PC-9 (cell line): ENCODE data around the gene IFTAP. TPM values are rescaled to one million over a fixed set of nuclear protein-coding genes. Genes with fewer than 3 reads are reported as not detected.

ENCODE experiments used
- BruUV-seq: library from RNA; stranded (reverse); fragments of 400-500 nt; replicated peaks from 2 replicates; lab custom pipeline; 2021; lab: Mats Ljungman, UMichigan
- CTCF ChIA-PET: fragments of 300-600 bp; sonication (Branson Sonifier 250); formaldehyde crosslinking; loops from one replicate; lab custom pipeline; 2022; ENCODE audit warnings: antibody characterized with exemption; lab: Charles Lee
- POLR2A ChIA-PET: fragments of 300-600 bp; sonication (Branson Sonifier 250); formaldehyde crosslinking; loops from one replicate; lab custom pipeline; 2022; ENCODE audit warnings: antibody characterized with exemption; ENCODE audit not compliant: unreplicated experiment; lab: Charles Lee
- DNase-seq, 2 experiments: peaks; one replicate each; pipeline versions ENCODE4 v3.0.0 to v3.0.0-alpha.2; 2015 to 2022; ENCODE audit warnings: mixed read lengths in 1 of 2
- H2AFZ ChIP-seq: fragments of 200-600 bp; sonication (generic); 2 replicates; pipeline ENCODE4 v1.8.1; 2017; ENCODE audit warnings: antibody characterized with exemption
- H3F3A ChIP-seq: fragments of 200-600 bp; sonication (generic); 2 replicates; pipeline ENCODE4 v1.8.1; 2017; ENCODE audit warnings: antibody characterized with exemption, mild to moderate bottlenecking, low read depth; ENCODE audit not compliant: insufficient read depth
- H3K27ac ChIP-seq: fragments of 200-600 bp; sonication (generic); 2 replicates; pipeline ENCODE4 v1.6.1; 2016; ENCODE audit warnings: mixed run types
- H3K27me3 ChIP-seq: fragments of 200-600 bp; sonication (generic); 2 replicates; pipeline ENCODE4 v1.6.1; 2016; ENCODE audit warnings: low read depth, mixed run types; ENCODE audit not compliant: insufficient read depth
- H3K36me3 ChIP-seq: fragments of 200-600 bp; sonication (generic); 2 replicates; pipeline ENCODE4 v1.6.1; 2016; ENCODE audit warnings: low read depth, mixed run types
- H3K4me1 ChIP-seq: fragments of 200-600 bp; sonication (generic); replicated peaks from 2 replicates; pipeline ENCODE4 v1.6.1; 2016; ENCODE audit warnings: mixed run types; ENCODE audit not compliant: insufficient read depth
- H3K4me2 ChIP-seq: fragments of 200-600 bp; sonication (generic); 2 replicates; pipeline ENCODE4 v1.6.1; 2017; ENCODE audit warnings: mixed run types
- H3K4me3 ChIP-seq: fragments of 200-600 bp; sonication (generic); 2 replicates; pipeline ENCODE4 v1.6.1; 2016; ENCODE audit warnings: mixed run types
- H3K79me2 ChIP-seq: fragments of 200-600 bp; sonication (generic); 2 replicates; pipeline ENCODE4 v1.6.1; 2017; ENCODE audit warnings: low read depth, mixed run types
- H3K9me2 ChIP-seq: fragments of 200-600 bp; sonication (generic); 2 replicates; pipeline ENCODE4 v1.8.1; 2017; ENCODE audit warnings: mild to moderate bottlenecking; ENCODE audit not compliant: insufficient read depth
- H3K9me3 ChIP-seq: fragments of 200-600 bp; sonication (generic); 2 replicates; pipeline ENCODE4 v1.8.1; 2016; ENCODE audit warnings: low read depth; ENCODE audit not compliant: insufficient read depth
- H4K20me1 ChIP-seq: fragments of 200-600 bp; sonication (generic); 2 replicates; pipeline ENCODE4 v1.8.1; 2017; ENCODE audit not compliant: insufficient read depth
- EZH2 ChIP-seq: fragments of 200-600 bp; sonication (generic); IDR thresholded peaks from 2 replicates; pipeline ENCODE4 v1.8.0; 2017; ENCODE audit warnings: antibody characterized with exemption, low read depth
- intact Hi-C: fragments of 100-400 bp; cut with micrococcal nuclease; formaldehyde crosslinking; loops from one replicate; pipeline ENCODE4 v1.10.0; 2022; ENCODE audit not compliant: unreplicated experiment
- total RNA-seq: library from RNA; stranded (reverse); gene quantifications from 2 replicates; pipeline ENCODE4 v1.2.3, GENCODE V29; 2021
- TF ChIP-seq, protein P1 (sequence below): fragments of 200-600 bp; sonication (generic); conservative IDR thresholded peaks from 2 replicates; pipeline ENCODE4 v1.6.1; 2017; ENCODE audit warnings: mixed run types, antibody characterized with exemption, mild to moderate bottlenecking, moderate library complexity

The IFTAP gene
- total RNA-seq, 1 experiment from 2014 or later: 18.9 TPM

DNA sequence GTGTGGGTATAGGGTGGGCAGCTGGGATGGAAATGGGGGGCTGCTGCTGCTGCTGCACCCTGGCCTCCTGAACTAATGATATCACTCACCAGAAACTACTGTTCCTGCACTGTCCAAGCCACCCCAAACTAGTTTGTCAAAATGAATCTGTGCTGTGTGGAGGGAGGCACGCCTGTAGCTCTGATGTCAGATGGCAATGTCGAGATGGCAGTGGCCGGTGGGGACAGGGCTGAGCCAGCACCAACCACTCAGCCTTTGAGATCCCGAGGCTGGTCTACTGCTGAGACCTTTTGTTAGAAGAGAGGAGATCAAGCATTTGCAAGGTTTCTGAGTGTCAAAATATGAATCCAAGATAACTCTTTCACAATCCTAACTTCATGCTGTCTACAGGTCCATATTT is 25.2 kb upstream of the IFTAP start:
- ChIA-PET CTCF (no interaction called here), POLR2A (no interaction called here)
- TF ChIP-seq EZH2: no peak
- TF ChIP-seq, protein P1, sequence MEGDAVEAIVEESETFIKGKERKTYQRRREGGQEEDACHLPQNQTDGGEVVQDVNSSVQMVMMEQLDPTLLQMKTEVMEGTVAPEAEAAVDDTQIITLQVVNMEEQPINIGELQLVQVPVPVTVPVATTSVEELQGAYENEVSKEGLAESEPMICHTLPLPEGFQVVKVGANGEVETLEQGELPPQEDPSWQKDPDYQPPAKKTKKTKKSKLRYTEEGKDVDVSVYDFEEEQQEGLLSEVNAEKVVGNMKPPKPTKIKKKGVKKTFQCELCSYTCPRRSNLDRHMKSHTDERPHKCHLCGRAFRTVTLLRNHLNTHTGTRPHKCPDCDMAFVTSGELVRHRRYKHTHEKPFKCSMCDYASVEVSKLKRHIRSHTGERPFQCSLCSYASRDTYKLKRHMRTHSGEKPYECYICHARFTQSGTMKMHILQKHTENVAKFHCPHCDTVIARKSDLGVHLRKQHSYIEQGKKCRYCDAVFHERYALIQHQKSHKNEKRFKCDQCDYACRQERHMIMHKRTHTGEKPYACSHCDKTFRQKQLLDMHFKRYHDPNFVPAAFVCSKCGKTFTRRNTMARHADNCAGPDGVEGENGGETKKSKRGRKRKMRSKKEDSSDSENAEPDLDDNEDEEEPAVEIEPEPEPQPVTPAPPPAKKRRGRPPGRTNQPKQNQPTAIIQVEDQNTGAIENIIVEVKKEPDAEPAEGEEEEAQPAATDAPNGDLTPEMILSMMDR: no peak
- no peaks in the 10 kb centered on the region for H3K79me2 ChIP-seq
- no peaks in the 10 kb centered on the region for H3F3A ChIP-seq
- H3K9me2 ChIP-seq: no peaks in the 10 kb centered on the region
- no TSS peak for BruUV-seq
- no peaks in the 10 kb centered on the region for H3K9me3 ChIP-seq
- H3K4me2 ChIP-seq: no peak overlapping the region
- peaks cover 9% of the 10 kb centered on the region; the same call in 1 of the 2 replicates for H3K27me3 ChIP-seq
- H3K27ac ChIP-seq: no peak overlapping the region
- intact Hi-C loops: loop anchor here (2.0 kb wide), 1 partner anchor 178 kb away; no protein-coding TSS in a partner anchor
- no peak overlapping the region for H3K4me3 ChIP-seq
- no peak overlapping the region for H2AFZ ChIP-seq
- H3K4me1 ChIP-seq: no peaks in the 10 kb centered on the region
- DNase-seq: no peak
- H4K20me1 ChIP-seq: no peaks in the 10 kb centered on the region
- H3K36me3 ChIP-seq: no peaks in the 10 kb centered on the region

DNA sequence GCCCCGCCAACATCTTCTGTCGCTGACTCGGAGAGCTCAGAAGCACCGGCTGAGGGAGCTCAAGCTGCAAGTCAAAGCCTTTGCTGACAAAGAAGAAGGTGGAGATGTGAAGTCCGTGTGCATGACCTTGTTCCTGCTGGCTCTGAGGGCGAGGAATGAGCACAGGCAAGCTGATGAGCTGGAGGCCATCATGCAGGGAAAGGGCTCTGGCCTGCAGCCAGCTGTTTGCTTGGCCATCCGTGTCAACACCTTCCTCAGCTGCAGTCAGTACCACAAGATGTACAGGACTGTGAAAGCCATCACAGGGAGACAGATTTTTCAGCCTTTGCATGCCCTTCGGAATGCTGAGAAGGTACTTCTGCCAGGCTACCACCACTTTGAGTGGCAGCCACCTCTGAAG is 19.8 kb upstream of the IFTAP start:
- H3K4me1 ChIP-seq: no peaks in the 10 kb centered on the region
- no peaks in the 10 kb centered on the region for H4K20me1 ChIP-seq
- intact Hi-C loops: no loop called here
- H3K79me2 ChIP-seq: no peaks in the 10 kb centered on the region
- peaks cover 9% of the 10 kb centered on the region; the same call in 1 of the 2 replicates for H3K27me3 ChIP-seq
- no peaks in the 10 kb centered on the region for H3F3A ChIP-seq
- H3K9me2 ChIP-seq: no peaks in the 10 kb centered on the region
- H3K36me3 ChIP-seq: no peaks in the 10 kb centered on the region
- no peaks in the 10 kb centered on the region for H3K9me3 ChIP-seq
- H3K4me2 ChIP-seq: no peak overlapping the region
- BruUV-seq: no TSS peak
- no peak for TF ChIP-seq EZH2
- TF ChIP-seq, protein P1: no peak
- H3K27ac ChIP-seq: no peak overlapping the region
- H3K4me3 ChIP-seq: no peak overlapping the region
- H2AFZ ChIP-seq: no peak overlapping the region
- no peak for DNase-seq
- POLR2A ChIA-PET: no interaction called here
- CTCF ChIA-PET: no interaction called here

DNA sequence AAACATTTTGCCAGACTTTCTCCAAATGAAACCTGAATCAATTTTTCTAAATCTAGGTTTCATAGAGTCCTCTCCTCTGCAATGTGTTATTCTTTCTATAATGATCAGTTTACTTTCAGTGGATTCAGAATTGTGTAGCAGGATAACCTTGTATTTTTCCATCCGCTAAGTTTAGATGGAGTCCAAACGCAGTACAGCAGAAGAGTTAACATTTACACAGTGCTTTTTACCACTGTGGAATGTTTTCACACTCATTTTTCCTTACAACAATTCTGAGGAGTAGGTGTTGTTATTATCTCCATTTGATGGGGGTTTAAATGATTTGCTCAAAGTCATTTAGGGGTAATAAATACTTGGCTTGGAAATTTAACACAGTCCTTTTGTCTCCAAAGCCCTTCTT is 16.9 kb upstream of the IFTAP start:
- H4K20me1 ChIP-seq: no peaks in the 10 kb centered on the region
- no peaks in the 10 kb centered on the region for H3K36me3 ChIP-seq
- no peaks in the 10 kb centered on the region for H3K27me3 ChIP-seq
- DNase-seq: no peak
- H3K4me2 ChIP-seq: no peak overlapping the region
- no peak overlapping the region for H2AFZ ChIP-seq
- H3K9me2 ChIP-seq: no peaks in the 10 kb centered on the region
- H3K9me3 ChIP-seq: no peaks in the 10 kb centered on the region; the same call in 1 of the 2 replicates
- no peak overlapping the region for H3K27ac ChIP-seq
- POLR2A ChIA-PET: no interaction called here
- H3K4me1 ChIP-seq: no peaks in the 10 kb centered on the region
- no TSS peak for BruUV-seq
- H3K79me2 ChIP-seq: no peaks in the 10 kb centered on the region
- intact Hi-C loops: no loop called here
- H3F3A ChIP-seq: no peaks in the 10 kb centered on the region
- H3K4me3 ChIP-seq: no peak overlapping the region
- TF ChIP-seq, protein P1: no peak
- TF ChIP-seq EZH2: no peak
- CTCF ChIA-PET: no interaction called here
